HK-2 (cell line): ENCODE data around the gene WNT7B.
A peak's percentile ranks its signal among the peaks of the same experiment; 100 is the strongest.

Experiments
- DNase-seq: peaks from one replicate; pipeline ENCODE4 v3.0.0-alpha.2; 2018; ENCODE audit not compliant: unreplicated experiment

The WNT7B gene

GRCh38 chr22:45927059-45927458, 49.9 kb downstream of the WNT7B start:
- DNase-seq: no peak

GRCh38 chr22:45926433-45926832, 50.5 kb downstream of the WNT7B start:
- DNase-seq: no peak

- DNase-seq: peak; percentile 53
These were observed 51.1 kb downstream of the WNT7B start for GRCh38 chr22:45925811-45926351.

- DNase-seq: peak; percentile 66
These were observed 53.1 kb downstream of the WNT7B start for GRCh38 chr22:45923835-45924234.

- DNase-seq: no peak
These were observed 53.8 kb downstream of the WNT7B start for GRCh38 chr22:45923212-45923611.

GRCh38 chr22:45922661-45923060, 54.3 kb downstream of the WNT7B start:
- no peak for DNase-seq

- no peak for DNase-seq
These were observed 54.7 kb downstream of the WNT7B start for GRCh38 chr22:45922256-45922655.

- peak; percentile 14 for DNase-seq
These were observed 57.3 kb downstream of the WNT7B start for GRCh38 chr22:45919504-45920286.

- DNase-seq: peak; percentile 76
These were observed 58.2 kb downstream of the WNT7B start for GRCh38 chr22:45918459-45919370.

- no peak for DNase-seq
These were observed 59.1 kb downstream of the WNT7B start for GRCh38 chr22:45917700-45918458.

GRCh38 chr22:45917146-45917545, 59.8 kb downstream of the WNT7B start:
- no peak for DNase-seq

GRCh38 chr22:45916515-45916914, 60.4 kb downstream of the WNT7B start:
- DNase-seq: peak; percentile 45

GRCh38 chr22:45915841-45916240, 61.1 kb downstream of the WNT7B start:
- DNase-seq: no peak

GRCh38 chr22:45915151-45915550, 61.8 kb downstream of the WNT7B start:
- DNase-seq: no peak

GRCh38 chr22:45914309-45914708, 62.7 kb downstream of the WNT7B start:
- DNase-seq: no peak

- no peak for DNase-seq
These were observed 64.1 kb downstream of the WNT7B start for GRCh38 chr22:45912910-45913309.

GRCh38 chr22:45911601-45912271, 65.2 kb downstream of the WNT7B start:
- DNase-seq: no peak

- no peak for DNase-seq
These were observed 66.0 kb downstream of the WNT7B start for GRCh38 chr22:45910928-45911467.

GRCh38 chr22:45908961-45909360, 68.0 kb downstream of the WNT7B start:
- no peak for DNase-seq

- DNase-seq: no peak
These were observed 69.0 kb downstream of the WNT7B start for GRCh38 chr22:45907996-45908395.

- no peak for DNase-seq
These were observed 69.6 kb downstream of the WNT7B start for GRCh38 chr22:45907378-45907777.
